HepG2 (cell line): ENCODE data around the gene CACNG4.

ENCODE experiments used
- CAMTA2 ChIP-seq: sonication (generic); formaldehyde crosslinking; IDR thresholded peaks from 2 replicates; pipeline ENCODE4 v1.4.0; 2020; ENCODE audit warnings: mild to moderate bottlenecking, missing genetic modification reagents, borderline replicate concordance
- CTCF ChIP-seq: sonication (generic); formaldehyde crosslinking; IDR thresholded peaks from 2 replicates; pipeline ENCODE4 v1.5.0; 2020; ENCODE audit warnings: mild to moderate bottlenecking, missing genetic modification reagents, moderate library complexity
- E2F1 ChIP-seq: sonication (generic); formaldehyde crosslinking; IDR thresholded peaks from 2 replicates; pipeline ENCODE4 v1.5.0; 2020; ENCODE audit warnings: missing genetic modification reagents
- EZH2 ChIP-seq: conservative IDR thresholded peaks from 2 replicates; pipeline ENCODE4 v1.6.1; 2012; ENCODE audit warnings: mild to moderate bottlenecking, low read depth, low read length, moderate library complexity
- KMT2B ChIP-seq: IDR thresholded peaks from 2 replicates; pipeline ENCODE4 v1.6.1; 2016; ENCODE audit warnings: missing genetic modification reagents, missing compliant biosample characterization
- NBN ChIP-seq: fragments of 450-650 bp; conservative IDR thresholded peaks from 2 replicates; pipeline ENCODE4 v1.6.1; 2017
- TCF7L2 ChIP-seq: IDR thresholded peaks from 2 replicates; pipeline ENCODE4 v1.6.1; 2011; ENCODE audit warnings: mild to moderate bottlenecking, low read depth, low read length, moderate library complexity
- U2AF2 ChIP-seq: fragments of 200-400 bp; formaldehyde crosslinking; IDR thresholded peaks from 2 replicates; pipeline ENCODE4 v1.6.1; 2017; ENCODE audit warnings: low read depth, mild to moderate bottlenecking, low read length
- ZBTB14 ChIP-seq: sonication (generic); formaldehyde crosslinking; IDR thresholded peaks from 2 replicates; pipeline ENCODE4 v1.4.0; 2020; ENCODE audit warnings: missing genetic modification reagents
- ZFY ChIP-seq: sonication (generic); formaldehyde crosslinking; IDR thresholded peaks from 2 replicates; pipeline ENCODE4 v1.4.0; 2020; ENCODE audit warnings: missing genetic modification reagents
- ZNF605 ChIP-seq: sonication (generic); formaldehyde crosslinking; IDR thresholded peaks from 2 replicates; pipeline ENCODE4 v1.8.0; 2022; ENCODE audit warnings: mild to moderate bottlenecking, missing genetic modification reagents

GRCh38 chr17:66971730-66972441 lies 7.4 kb downstream of the CACNG4 start:
- no peak for TF ChIP-seq CAMTA2 (CRISPR knock-in tag)
- TF ChIP-seq KMT2B (CRISPR knock-in tag) = no peak
- TF ChIP-seq E2F1 (CRISPR knock-in tag) = no peak
- no peak for TF ChIP-seq EZH2
- TF ChIP-seq CTCF (CRISPR knock-in tag) = no peak
- TF ChIP-seq U2AF2 = no peak
- no peak for TF ChIP-seq ZFY
- TF ChIP-seq ZNF605 = no peak
- TF ChIP-seq TCF7L2 = no peak
- no peak for TF ChIP-seq ZBTB14 (CRISPR knock-in tag)
- no peak for TF ChIP-seq NBN
